Endodermal cell (in vitro differentiated cells): ENCODE data around the gene SH3BP1. TPM values are rescaled to one million over a fixed set of nuclear protein-coding genes. Genes with fewer than 3 reads are reported as not detected.

Experiments
- DNase-seq: peaks from one replicate; pipeline ENCODE4 v3.0.0-alpha.2; 2017
- H3K27ac ChIP-seq: 2 replicates; pipeline ENCODE4 v1.5.1; 2013; ENCODE audit warnings: mild to moderate bottlenecking, low read depth, low read length, moderate library complexity
- H3K27me3 ChIP-seq: 2 replicates; pipeline ENCODE4 v1.6.1; 2013; ENCODE audit warnings: mild to moderate bottlenecking, low read length, moderate library complexity; ENCODE audit not compliant: insufficient read depth, control insufficient read depth, poor library complexity, severe bottlenecking
- H3K36me3 ChIP-seq: 2 replicates; pipeline ENCODE4 v1.7.0; 2013; ENCODE audit warnings: mild to moderate bottlenecking, low read length, moderate library complexity; ENCODE audit not compliant: control insufficient read depth, insufficient read depth
- H3K4me1 ChIP-seq: one replicate; pipeline ENCODE4 v1.7.0; 2013; ENCODE audit warnings: low read length; ENCODE audit not compliant: control insufficient read depth, insufficient read depth
- H3K4me3 ChIP-seq: 2 replicates; pipeline ENCODE4 v1.5.1; 2013; ENCODE audit warnings: mild to moderate bottlenecking, low read length, moderate library complexity
- H3K9ac ChIP-seq: 2 replicates; pipeline ENCODE4 v1.6.1; 2013; ENCODE audit warnings: mild to moderate bottlenecking, low read length, moderate library complexity; ENCODE audit not compliant: poor library complexity, severe bottlenecking; ENCODE audit errors: extremely low read depth
- H3K9me3 ChIP-seq: 2 replicates; pipeline ENCODE4 v1.6.1; 2013; ENCODE audit warnings: mild to moderate bottlenecking, low read length, moderate library complexity; ENCODE audit not compliant: control insufficient read depth
- H3K27ac Mint-ChIP-seq: 2 replicates; pipeline ENCODE4 v1.8.0; 2020; ENCODE audit warnings: mixed read lengths
- H3K27me3 Mint-ChIP-seq: 2 replicates; pipeline ENCODE4 v1.8.0; 2021; ENCODE audit warnings: mild to moderate bottlenecking, mixed read lengths; ENCODE audit not compliant: insufficient read depth
- H3K36me3 Mint-ChIP-seq: 2 replicates; pipeline ENCODE4 v1.8.0; 2020; ENCODE audit warnings: low read depth, mixed read lengths
- H3K4me1 Mint-ChIP-seq: 2 replicates; pipeline ENCODE4 v1.8.0; 2020; ENCODE audit warnings: mixed read lengths
- H3K4me3 Mint-ChIP-seq: 2 replicates; pipeline ENCODE4 v1.8.0; 2020; ENCODE audit warnings: mild to moderate bottlenecking, moderate library complexity, mixed read lengths
- H3K9me3 Mint-ChIP-seq: 2 replicates; pipeline ENCODE4 v1.8.0; 2020; ENCODE audit warnings: mild to moderate bottlenecking, mixed read lengths
- WGBS, 2 experiments: methylation state at CpG; one replicate each; pipeline versions ENCODE4 v1.1.5 to v1.1.7; 2013; ENCODE audit warnings: missing lambda C conversion rate in 2 of 2, mixed read lengths in 1 of 2; ENCODE audit not compliant: insufficient coverage in 1 of 2, insufficient read length in 1 of 2; 5-methylcytosine and 5-hydroxymethylcytosine counted together
- total RNA-seq, 2 donors: library from RNA; stranded (reverse); fragmentation: NEBNext Ultra II Directional in 1 of 2; extraction: Animal tissue kit (Norgen Biotek cat#: 25700) in 1 of 2; gene quantifications; 2 replicates in 1 of 2; 3 replicates in 1 of 2; pipeline ENCODE4 v1.2.1, GENCODE V29; 2021
- TF ChIP-seq, protein P1 (sequence below): fragments of 200-600 bp; sonication (generic); conservative IDR thresholded peaks from 2 replicates; pipeline ENCODE4 v1.5.0; 2021; ENCODE audit warnings: antibody characterized with exemption, mild to moderate bottlenecking

Gene SH3BP1
- total RNA-seq, 2 donors from 2014 or later = 37.7 to 38.6 TPM

DNA sequence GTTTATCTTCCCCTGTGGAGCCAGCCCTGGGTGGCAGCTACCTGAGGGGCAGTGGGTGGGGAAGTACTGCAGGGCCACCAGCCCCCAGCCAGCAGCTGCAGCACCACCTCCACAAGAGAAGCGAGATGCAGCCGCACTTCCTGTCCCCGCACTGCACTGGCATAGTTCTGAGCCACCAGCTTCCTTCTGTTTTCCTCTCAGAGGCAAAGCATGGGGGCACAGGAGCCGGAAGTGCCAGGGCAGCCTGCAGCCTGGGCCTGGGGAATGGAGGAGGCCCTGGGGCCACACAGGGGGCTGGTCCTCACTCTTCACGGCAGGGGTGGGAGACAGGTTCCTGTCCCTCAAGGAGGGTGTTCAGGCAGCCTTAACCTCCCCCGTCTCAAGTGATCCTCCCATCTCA, 11.9 kb upstream of the SH3BP1 start:
- no peak overlapping the region for H3K9ac ChIP-seq
- H3K4me1 ChIP-seq = no peaks in the 10 kb centered on the region
- H3K27me3 Mint-ChIP-seq = no peaks in the 10 kb centered on the region
- 98 to 100% methylated on average over 2 to 6 of the region's 6 CpGs for WGBS, 2 experiments
- H3K36me3 Mint-ChIP-seq = peaks cover 12% of the 10 kb centered on the region
- no peak overlapping the region for H3K27ac Mint-ChIP-seq
- H3K9me3 ChIP-seq = no peaks in the 10 kb centered on the region
- no peak overlapping the region for H3K4me3 Mint-ChIP-seq
- H3K36me3 ChIP-seq = peaks cover 35% of the 10 kb centered on the region
- H3K27me3 ChIP-seq = no peaks in the 10 kb centered on the region
- no peak for DNase-seq
- H3K4me3 ChIP-seq = no peak overlapping the region
- TF ChIP-seq, protein P1, sequence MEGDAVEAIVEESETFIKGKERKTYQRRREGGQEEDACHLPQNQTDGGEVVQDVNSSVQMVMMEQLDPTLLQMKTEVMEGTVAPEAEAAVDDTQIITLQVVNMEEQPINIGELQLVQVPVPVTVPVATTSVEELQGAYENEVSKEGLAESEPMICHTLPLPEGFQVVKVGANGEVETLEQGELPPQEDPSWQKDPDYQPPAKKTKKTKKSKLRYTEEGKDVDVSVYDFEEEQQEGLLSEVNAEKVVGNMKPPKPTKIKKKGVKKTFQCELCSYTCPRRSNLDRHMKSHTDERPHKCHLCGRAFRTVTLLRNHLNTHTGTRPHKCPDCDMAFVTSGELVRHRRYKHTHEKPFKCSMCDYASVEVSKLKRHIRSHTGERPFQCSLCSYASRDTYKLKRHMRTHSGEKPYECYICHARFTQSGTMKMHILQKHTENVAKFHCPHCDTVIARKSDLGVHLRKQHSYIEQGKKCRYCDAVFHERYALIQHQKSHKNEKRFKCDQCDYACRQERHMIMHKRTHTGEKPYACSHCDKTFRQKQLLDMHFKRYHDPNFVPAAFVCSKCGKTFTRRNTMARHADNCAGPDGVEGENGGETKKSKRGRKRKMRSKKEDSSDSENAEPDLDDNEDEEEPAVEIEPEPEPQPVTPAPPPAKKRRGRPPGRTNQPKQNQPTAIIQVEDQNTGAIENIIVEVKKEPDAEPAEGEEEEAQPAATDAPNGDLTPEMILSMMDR = no peak
- no peaks in the 10 kb centered on the region for H3K9me3 Mint-ChIP-seq
- peaks cover 2% of the 10 kb centered on the region for H3K4me1 Mint-ChIP-seq
- H3K27ac ChIP-seq = no peak overlapping the region

DNA sequence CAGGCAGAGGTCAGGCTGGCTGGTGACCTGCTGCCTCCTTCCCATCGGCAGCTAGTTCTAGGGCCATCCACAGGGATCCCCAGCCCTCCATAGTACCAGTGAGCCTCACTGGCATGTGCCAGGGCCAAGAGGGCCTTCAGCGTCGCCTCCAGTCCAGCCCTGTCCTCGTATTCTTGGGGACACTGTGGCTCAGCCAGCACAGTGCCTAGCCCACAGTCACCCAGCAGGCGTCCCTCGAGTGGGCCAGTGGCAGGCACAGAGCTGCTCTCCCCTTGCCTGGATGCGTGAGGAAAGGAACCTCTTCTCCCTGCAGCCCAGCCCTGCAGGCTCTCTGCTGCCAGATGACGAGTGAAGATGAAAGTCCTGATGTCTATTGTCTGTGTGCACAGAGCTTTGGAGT, 10.6 kb upstream of the SH3BP1 start:
- TF ChIP-seq, protein P1 = no peak
- Mint-ChIP-seq H3K9me3 (no peaks in the 10 kb centered on the region), H3K4me3 (no peak overlapping the region), H3K27me3 (no peaks in the 10 kb centered on the region), H3K36me3 (peaks cover 9% of the 10 kb centered on the region), H3K4me1 (peaks cover 6% of the 10 kb centered on the region), H3K27ac (no peak overlapping the region)
- whole genome bisulfite sequencing, 2 experiments = 92 to 98% methylated on average over 7 to 8 of the region's 8 CpGs
- no peak overlapping the region for H3K27ac ChIP-seq
- H3K9ac ChIP-seq = no peak overlapping the region
- peaks cover 4% of the 10 kb centered on the region for H3K4me1 ChIP-seq
- peaks cover 33% of the 10 kb centered on the region for H3K36me3 ChIP-seq
- H3K9me3 ChIP-seq = no peaks in the 10 kb centered on the region
- DNase-seq = no peak
- no peaks in the 10 kb centered on the region for H3K27me3 ChIP-seq
- H3K4me3 ChIP-seq = no peak overlapping the region

DNA sequence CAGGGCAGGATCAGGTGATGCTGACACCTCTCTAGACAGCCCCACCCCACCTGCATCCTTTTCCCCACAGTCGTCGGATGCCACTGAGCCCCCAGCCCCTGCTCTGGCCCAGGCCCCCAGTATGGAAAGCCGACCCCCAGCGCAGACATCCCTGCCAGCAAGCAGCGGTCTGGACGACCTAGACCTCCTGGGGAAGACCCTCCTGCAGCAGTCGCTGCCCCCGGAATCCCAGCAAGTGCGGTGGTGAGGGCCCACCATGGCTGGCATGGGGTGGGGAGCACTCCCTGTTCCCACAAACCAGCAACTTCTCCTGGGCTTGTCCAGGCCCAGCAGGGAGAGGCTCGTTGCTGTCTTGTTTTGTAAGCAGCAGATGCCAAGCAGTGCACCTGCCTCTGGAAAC, 9.5 kb upstream of the SH3BP1 start:
- no peak overlapping the region for H3K27ac ChIP-seq
- Mint-ChIP-seq H3K27ac (no peak overlapping the region), H3K27me3 (no peaks in the 10 kb centered on the region), H3K9me3 (no peaks in the 10 kb centered on the region), H3K36me3 (peaks cover 6% of the 10 kb centered on the region), H3K4me1 (peaks cover 15% of the 10 kb centered on the region), H3K4me3 (no peak overlapping the region)
- 86 to 100% methylated on average over 3 to 10 of the region's 10 CpGs for WGBS, 2 experiments
- no peak overlapping the region for H3K4me3 ChIP-seq
- H3K4me1 ChIP-seq = peaks cover 7% of the 10 kb centered on the region
- TF ChIP-seq, protein P1 = no peak
- H3K9ac ChIP-seq = no peak overlapping the region
- H3K27me3 ChIP-seq = no peaks in the 10 kb centered on the region
- H3K36me3 ChIP-seq = peaks cover 24% of the 10 kb centered on the region
- no peak for DNase-seq
- H3K9me3 ChIP-seq = no peaks in the 10 kb centered on the region
